ENCODE measurements around the gene CMC2.

Gene CMC2

DNA sequence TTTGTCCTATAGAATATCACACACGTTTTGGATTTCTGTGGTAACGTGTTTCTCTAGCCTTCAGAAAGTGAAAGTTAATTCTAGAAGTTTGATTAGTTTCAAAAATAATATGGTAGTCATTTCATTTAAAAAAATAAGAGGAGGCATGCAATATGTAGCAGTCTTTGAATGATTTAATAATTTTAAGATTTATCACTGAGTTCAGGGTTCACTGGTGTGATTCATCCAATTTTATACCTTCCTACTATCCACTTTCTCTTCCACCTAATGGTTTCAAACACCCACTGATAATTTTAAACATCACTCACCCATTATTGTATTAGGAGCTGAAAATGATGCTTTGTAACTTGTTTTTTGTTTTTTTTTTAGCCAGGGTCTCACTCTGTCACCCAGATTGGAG, 42.3 kb downstream of the CMC2 start:
- H3K4me3 ChIP-seq (replicated peaks; ENCODE audit: insufficient read depth, low read length) = no peak overlapping the region
- H3K27me3 ChIP-seq (ENCODE audit: insufficient read depth, poor library complexity, severe bottlenecking) = no peaks in the 10 kb centered on the region
- no peak for DNase-seq (ENCODE audit: low read depth in 1 of 2, low spot score in 1 of 2)
- no peak overlapping the region for H3K27ac ChIP-seq (replicated peaks)
- TF ChIP-seq GABPA (IDR thresholded peaks at IDR 0.05; ENCODE audit: low read depth) = no peak
- TF ChIP-seq, protein P1, sequence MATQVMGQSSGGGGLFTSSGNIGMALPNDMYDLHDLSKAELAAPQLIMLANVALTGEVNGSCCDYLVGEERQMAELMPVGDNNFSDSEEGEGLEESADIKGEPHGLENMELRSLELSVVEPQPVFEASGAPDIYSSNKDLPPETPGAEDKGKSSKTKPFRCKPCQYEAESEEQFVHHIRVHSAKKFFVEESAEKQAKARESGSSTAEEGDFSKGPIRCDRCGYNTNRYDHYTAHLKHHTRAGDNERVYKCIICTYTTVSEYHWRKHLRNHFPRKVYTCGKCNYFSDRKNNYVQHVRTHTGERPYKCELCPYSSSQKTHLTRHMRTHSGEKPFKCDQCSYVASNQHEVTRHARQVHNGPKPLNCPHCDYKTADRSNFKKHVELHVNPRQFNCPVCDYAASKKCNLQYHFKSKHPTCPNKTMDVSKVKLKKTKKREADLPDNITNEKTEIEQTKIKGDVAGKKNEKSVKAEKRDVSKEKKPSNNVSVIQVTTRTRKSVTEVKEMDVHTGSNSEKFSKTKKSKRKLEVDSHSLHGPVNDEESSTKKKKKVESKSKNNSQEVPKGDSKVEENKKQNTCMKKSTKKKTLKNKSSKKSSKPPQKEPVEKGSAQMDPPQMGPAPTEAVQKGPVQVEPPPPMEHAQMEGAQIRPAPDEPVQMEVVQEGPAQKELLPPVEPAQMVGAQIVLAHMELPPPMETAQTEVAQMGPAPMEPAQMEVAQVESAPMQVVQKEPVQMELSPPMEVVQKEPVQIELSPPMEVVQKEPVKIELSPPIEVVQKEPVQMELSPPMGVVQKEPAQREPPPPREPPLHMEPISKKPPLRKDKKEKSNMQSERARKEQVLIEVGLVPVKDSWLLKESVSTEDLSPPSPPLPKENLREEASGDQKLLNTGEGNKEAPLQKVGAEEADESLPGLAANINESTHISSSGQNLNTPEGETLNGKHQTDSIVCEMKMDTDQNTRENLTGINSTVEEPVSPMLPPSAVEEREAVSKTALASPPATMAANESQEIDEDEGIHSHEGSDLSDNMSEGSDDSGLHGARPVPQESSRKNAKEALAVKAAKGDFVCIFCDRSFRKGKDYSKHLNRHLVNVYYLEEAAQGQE (IDR thresholded peaks at IDR 0.05; ENCODE audit: insufficient replicate concordance, low read depth) = no peak
- TF ChIP-seq, protein P2, sequence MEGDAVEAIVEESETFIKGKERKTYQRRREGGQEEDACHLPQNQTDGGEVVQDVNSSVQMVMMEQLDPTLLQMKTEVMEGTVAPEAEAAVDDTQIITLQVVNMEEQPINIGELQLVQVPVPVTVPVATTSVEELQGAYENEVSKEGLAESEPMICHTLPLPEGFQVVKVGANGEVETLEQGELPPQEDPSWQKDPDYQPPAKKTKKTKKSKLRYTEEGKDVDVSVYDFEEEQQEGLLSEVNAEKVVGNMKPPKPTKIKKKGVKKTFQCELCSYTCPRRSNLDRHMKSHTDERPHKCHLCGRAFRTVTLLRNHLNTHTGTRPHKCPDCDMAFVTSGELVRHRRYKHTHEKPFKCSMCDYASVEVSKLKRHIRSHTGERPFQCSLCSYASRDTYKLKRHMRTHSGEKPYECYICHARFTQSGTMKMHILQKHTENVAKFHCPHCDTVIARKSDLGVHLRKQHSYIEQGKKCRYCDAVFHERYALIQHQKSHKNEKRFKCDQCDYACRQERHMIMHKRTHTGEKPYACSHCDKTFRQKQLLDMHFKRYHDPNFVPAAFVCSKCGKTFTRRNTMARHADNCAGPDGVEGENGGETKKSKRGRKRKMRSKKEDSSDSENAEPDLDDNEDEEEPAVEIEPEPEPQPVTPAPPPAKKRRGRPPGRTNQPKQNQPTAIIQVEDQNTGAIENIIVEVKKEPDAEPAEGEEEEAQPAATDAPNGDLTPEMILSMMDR (IDR thresholded peaks at IDR 0.05; ENCODE audit: insufficient read depth, low read length) = no peak
- no peak for TF ChIP-seq POLR2AphosphoS5 (IDR thresholded peaks at IDR 0.05; ENCODE audit: low read depth)
- TF ChIP-seq SPI1 (IDR thresholded peaks at IDR 0.05; ENCODE audit: borderline replicate concordance, low read depth) = no peak

DNA sequence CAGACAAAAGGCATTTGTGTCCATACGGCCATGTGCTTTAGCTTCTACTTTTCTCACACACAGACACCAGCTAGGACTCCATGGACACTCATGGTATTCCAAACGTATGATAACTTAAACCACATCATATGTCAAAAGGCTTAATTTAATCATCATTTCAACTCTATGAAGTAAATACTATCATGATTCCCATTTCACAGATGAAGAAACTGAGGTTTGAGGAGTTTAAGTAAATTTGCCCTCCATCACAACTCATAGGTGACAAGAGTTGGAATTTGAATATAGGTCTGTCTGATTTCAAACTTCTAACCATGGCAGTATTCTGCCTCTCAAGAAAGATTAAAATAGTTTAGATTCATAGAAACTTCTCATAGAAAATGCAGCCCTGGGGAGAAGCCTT, 43.8 kb downstream of the CMC2 start:
- H3K27me3 ChIP-seq (ENCODE audit: insufficient read depth, poor library complexity, severe bottlenecking) = no peaks in the 10 kb centered on the region
- H3K27ac ChIP-seq (replicated peaks) = no peak overlapping the region
- no peak for DNase-seq (ENCODE audit: low read depth in 1 of 2, low spot score in 1 of 2)
- TF ChIP-seq GABPA (IDR thresholded peaks at IDR 0.05; ENCODE audit: low read depth) = no peak
- TF ChIP-seq, protein P1 (IDR thresholded peaks at IDR 0.05; ENCODE audit: insufficient replicate concordance, low read depth) = no peak
- TF ChIP-seq, protein P2 (IDR thresholded peaks at IDR 0.05; ENCODE audit: insufficient read depth, low read length) = no peak
- TF ChIP-seq SPI1 (IDR thresholded peaks at IDR 0.05; ENCODE audit: borderline replicate concordance, low read depth) = no peak
- no peak for TF ChIP-seq POLR2AphosphoS5 (IDR thresholded peaks at IDR 0.05; ENCODE audit: low read depth)
- H3K4me3 ChIP-seq (replicated peaks; ENCODE audit: insufficient read depth, low read length) = no peak overlapping the region

DNA sequence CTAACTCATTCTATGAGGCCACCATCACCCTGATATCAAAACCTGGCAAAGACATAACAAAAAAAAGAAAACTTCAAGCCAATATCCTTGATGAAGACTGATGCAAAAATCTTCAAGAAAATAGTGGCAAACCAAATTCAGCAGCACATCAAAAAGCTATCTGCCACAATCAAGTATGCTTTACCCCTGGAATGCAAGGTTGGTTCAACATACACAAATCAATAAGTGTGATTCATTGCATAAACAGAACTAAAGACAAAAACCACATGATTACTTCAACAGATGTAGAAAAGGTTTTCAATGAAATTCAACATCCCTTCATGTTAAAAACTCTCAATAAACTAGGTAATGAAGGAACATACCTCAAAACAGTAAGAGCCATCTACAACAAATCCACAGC, 48.4 kb downstream of the CMC2 start:
- no peak overlapping the region for H3K27ac ChIP-seq (replicated peaks)
- H3K27me3 ChIP-seq (ENCODE audit: insufficient read depth, poor library complexity, severe bottlenecking) = no peaks in the 10 kb centered on the region
- no peak for DNase-seq (ENCODE audit: low read depth in 1 of 2, low spot score in 1 of 2)
- H3K4me3 ChIP-seq (replicated peaks; ENCODE audit: insufficient read depth, low read length) = no peak overlapping the region
- TF ChIP-seq, protein P1 (IDR thresholded peaks at IDR 0.05; ENCODE audit: insufficient replicate concordance, low read depth) = no peak
- no peak for TF ChIP-seq SPI1 (IDR thresholded peaks at IDR 0.05; ENCODE audit: borderline replicate concordance, low read depth)
- TF ChIP-seq GABPA (IDR thresholded peaks at IDR 0.05; ENCODE audit: low read depth) = no peak
- TF ChIP-seq, protein P2 (IDR thresholded peaks at IDR 0.05; ENCODE audit: insufficient read depth, low read length) = no peak
- no peak for TF ChIP-seq POLR2AphosphoS5 (IDR thresholded peaks at IDR 0.05; ENCODE audit: low read depth)
